Smooth muscle cell (in vitro differentiated cells): Measurements from ENCODE around the gene KCNQ2. TPM values are rescaled to one million over a fixed set of nuclear protein-coding genes. Genes with fewer than 3 reads are reported as not detected.

ENCODE experiments used
- DNase-seq: peaks from one replicate; lab custom pipeline; 2025; ENCODE audit not compliant: unreplicated experiment; lab: John Stamatoyannopoulos, UW
- H2AFZ ChIP-seq: fragments of 200-600 bp; sonication (generic); 2 replicates; pipeline ENCODE4 v1.6.0; 2016; ENCODE audit warnings: antibody characterized with exemption, low read depth, mild to moderate bottlenecking
- H3F3A ChIP-seq: fragments of 200-600 bp; sonication (generic); 2 replicates; pipeline ENCODE4 v1.6.0; 2017; ENCODE audit warnings: antibody characterized with exemption, low read depth
- H3K27ac ChIP-seq: fragments of 200-600 bp; sonication (generic); 2 replicates; pipeline ENCODE4 v1.5.1; 2016; ENCODE audit warnings: low read depth, mild to moderate bottlenecking
- H3K27me3 ChIP-seq: fragments of 200-600 bp; sonication (generic); 2 replicates; pipeline ENCODE4 v1.6.1; 2016; ENCODE audit warnings: low read depth, mild to moderate bottlenecking
- H3K36me3 ChIP-seq: fragments of 200-600 bp; sonication (generic); 2 replicates; pipeline ENCODE4 v1.5.1; 2016; ENCODE audit warnings: low read depth
- H3K4me1 ChIP-seq: fragments of 200-600 bp; sonication (generic); 2 replicates; pipeline ENCODE4 v1.5.1; 2016; ENCODE audit warnings: low read depth
- H3K4me2 ChIP-seq: fragments of 200-600 bp; sonication (generic); 2 replicates; pipeline ENCODE4 v1.6.0; 2016; ENCODE audit warnings: mild to moderate bottlenecking
- H3K4me3 ChIP-seq: fragments of 200-600 bp; sonication (generic); 2 replicates; pipeline ENCODE4 v1.5.1; 2016; ENCODE audit warnings: mild to moderate bottlenecking
- H3K79me2 ChIP-seq: fragments of 200-600 bp; sonication (generic); 2 replicates; pipeline ENCODE4 v1.6.0; 2016; ENCODE audit warnings: low read depth, mild to moderate bottlenecking
- H3K9ac ChIP-seq: fragments of 200-600 bp; sonication (generic); 2 replicates; pipeline ENCODE4 v1.6.0; 2016; ENCODE audit warnings: low read depth
- H3K9me3 ChIP-seq: fragments of 200-600 bp; sonication (generic); replicated peaks from 2 replicates; pipeline ENCODE4 v1.5.1; 2016; ENCODE audit warnings: low read depth
- H4K20me1 ChIP-seq: fragments of 200-600 bp; sonication (generic); 2 replicates; pipeline ENCODE4 v1.6.0; 2016; ENCODE audit warnings: low read depth
- CTCF ChIP-seq: fragments of 200-600 bp; sonication (generic); IDR thresholded peaks from 2 replicates; pipeline ENCODE4 v1.5.1; 2017; ENCODE audit warnings: borderline replicate concordance, mild to moderate bottlenecking, antibody characterized with exemption; ENCODE audit not compliant: insufficient read depth, poor library complexity, severe bottlenecking
- WGBS: methylation state at CpG from one replicate; pipeline ENCODE4 v1.1.7; 2016; ENCODE audit warnings: low lambda C conversion rate; 5-methylcytosine and 5-hydroxymethylcytosine counted together
- polyA plus RNA-seq: library from polyadenylated mRNA; unstranded; fragments of >200 nt; fragmentation: Nextera tagmentation; extraction: Ambion mirVana; gene quantifications from 2 replicates; pipeline ENCODE4 v1.2.1, GENCODE V29; 2016
- total RNA-seq: library from RNA; depleted of rRNA; stranded (reverse); fragments of >200 nt; gene quantifications from 2 replicates; pipeline ENCODE4 v1.2.3, GENCODE V29; 2014

Gene KCNQ2
- total and polyA plus RNA-seq, 2 experiments from 2014 or later, result 5.1 to 5.7 TPM

DNA sequence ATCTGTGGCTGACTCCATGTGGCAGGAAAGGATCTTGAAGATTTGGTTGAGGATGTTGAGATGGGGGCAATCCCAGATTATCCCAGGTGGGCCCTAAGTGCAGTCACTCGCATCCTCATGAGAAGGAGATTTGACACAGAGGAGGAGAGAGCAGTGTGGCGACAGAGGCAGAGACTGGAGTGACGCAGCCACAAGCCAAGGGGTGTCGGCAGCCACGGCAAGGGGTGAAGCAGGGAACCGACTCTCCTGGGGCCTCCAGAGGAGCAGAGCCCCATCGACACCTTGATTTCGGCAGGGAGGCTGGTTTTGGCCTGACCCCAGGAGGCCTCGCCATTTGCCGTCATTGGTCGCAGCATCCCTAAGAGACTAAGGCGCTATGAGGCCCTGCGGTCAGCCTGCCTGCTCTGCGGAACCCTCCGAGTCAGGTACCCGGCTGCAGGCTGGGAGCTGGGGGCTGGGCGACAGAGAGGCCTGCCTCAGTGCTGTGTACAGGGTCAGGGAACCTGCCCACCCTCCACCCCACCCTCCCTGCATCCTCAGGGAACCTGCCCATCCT is 13.9 kb upstream of the KCNQ2 start:
- Histone ChIP-seq H3K4me3 (no peak overlapping the region), H3K27ac (no peak overlapping the region), H3K4me1 (no peaks in the 10 kb centered on the region), H3K9ac (no peak overlapping the region), H3K27me3 (peaks cover 23% of the 10 kb centered on the region), H3K9me3 (no peaks in the 10 kb centered on the region), H3K79me2 (no peaks in the 10 kb centered on the region), H3K36me3 (no peaks in the 10 kb centered on the region), H2AFZ (no peak overlapping the region), H3K4me2 (no peak overlapping the region), H4K20me1 (no peaks in the 10 kb centered on the region), H3F3A (no peaks in the 10 kb centered on the region)
- WGBS, result 91% methylated on average over 17 of the region's 17 CpGs
- no peak for DNase-seq
- no peak for TF ChIP-seq CTCF

GRCh38 chr20:63484651-63485403 is 12.4 kb upstream of the KCNQ2 start:
- no peaks in the 10 kb centered on the region for H3K79me2 ChIP-seq
- no peak overlapping the region for H3K9ac ChIP-seq
- no peak overlapping the region for H2AFZ ChIP-seq
- no peak overlapping the region for H3K4me2 ChIP-seq
- H4K20me1 ChIP-seq, result no peaks in the 10 kb centered on the region
- no peaks in the 10 kb centered on the region for H3K36me3 ChIP-seq
- no peak for TF ChIP-seq CTCF
- H3K27me3 ChIP-seq, result peaks cover 23% of the 10 kb centered on the region
- no peaks in the 10 kb centered on the region for H3K4me1 ChIP-seq
- no peak overlapping the region for H3K27ac ChIP-seq
- no peak for DNase-seq
- no peaks in the 10 kb centered on the region for H3F3A ChIP-seq
- no peak overlapping the region for H3K4me3 ChIP-seq
- 80% methylated on average over 17 of the region's 18 CpGs for WGBS
- no peaks in the 10 kb centered on the region for H3K9me3 ChIP-seq

DNA sequence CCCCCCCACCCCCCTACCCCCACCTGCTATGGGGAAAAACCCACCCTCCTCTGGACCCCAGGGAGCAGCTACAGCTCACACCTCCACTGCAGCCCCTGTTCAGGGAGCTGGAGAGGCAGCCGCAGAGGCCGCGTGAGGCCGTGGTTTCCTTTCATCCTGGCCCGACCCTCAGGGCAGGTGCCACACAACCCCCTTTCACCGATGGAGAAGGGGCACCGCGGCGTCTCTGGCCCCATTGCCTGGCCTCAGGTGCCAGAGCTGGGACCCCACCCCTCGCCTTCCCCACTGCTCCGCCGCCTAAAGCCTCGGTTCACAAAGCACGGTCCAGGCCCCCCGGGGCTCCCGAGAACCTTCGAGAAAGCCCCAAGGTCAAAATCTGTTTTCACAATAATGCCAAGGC is 11.8 kb upstream of the KCNQ2 start:
- no peak for TF ChIP-seq CTCF
- Histone ChIP-seq H3F3A (no peaks in the 10 kb centered on the region), H3K4me1 (no peaks in the 10 kb centered on the region), H3K27ac (no peak overlapping the region), H3K4me3 (no peak overlapping the region), H3K9ac (no peak overlapping the region), H3K9me3 (no peaks in the 10 kb centered on the region), H4K20me1 (no peaks in the 10 kb centered on the region), H3K4me2 (no peak overlapping the region), H2AFZ (no peak overlapping the region), H3K79me2 (no peaks in the 10 kb centered on the region), H3K27me3 (peaks cover 22% of the 10 kb centered on the region), H3K36me3 (no peaks in the 10 kb centered on the region)
- WGBS, result 79% methylated on average over 17 of the region's 17 CpGs
- DNase-seq, result no peak

GRCh38 chr20:63483834-63484233 is 11.4 kb upstream of the KCNQ2 start:
- H3K4me1 ChIP-seq, result no peaks in the 10 kb centered on the region
- no peaks in the 10 kb centered on the region for H3F3A ChIP-seq
- no peak for DNase-seq
- TF ChIP-seq CTCF, result no peak
- WGBS, result 75% methylated on average over 9 of the region's 12 CpGs
- peaks cover 18% of the 10 kb centered on the region for H3K27me3 ChIP-seq
- no peaks in the 10 kb centered on the region for H3K9me3 ChIP-seq
- H4K20me1 ChIP-seq, result no peaks in the 10 kb centered on the region
- H3K4me2 ChIP-seq, result no peak overlapping the region
- H3K27ac ChIP-seq, result no peak overlapping the region
- no peaks in the 10 kb centered on the region for H3K79me2 ChIP-seq
- no peaks in the 10 kb centered on the region for H3K36me3 ChIP-seq
- H2AFZ ChIP-seq, result no peak overlapping the region
- no peak overlapping the region for H3K4me3 ChIP-seq
- H3K9ac ChIP-seq, result no peak overlapping the region
